Liver (tissue), 3 donors: ENCODE data around the gene ASF1B.

Source experiments
- ATF3 ChIP-seq: IDR thresholded peaks from 2 replicates; pipeline ENCODE4 v1.6.1; 2016; ENCODE audit warnings: antibody characterized with exemption
- CTCF ChIP-seq: fragments of 150-350 bp; IDR thresholded peaks from 2 replicates; pipeline ENCODE4 v1.5.1; 2017; ENCODE audit warnings: improper control_type of control experiment, low read depth, low read length; ENCODE audit not compliant: missing input control
- GABPA ChIP-seq, 2 donors: IDR thresholded peaks in 1 of 2; conservative IDR thresholded peaks in 1 of 2; 2 replicates each; pipeline ENCODE4 v1.6.1; 2016; ENCODE audit warnings: antibody characterized with exemption in 2 of 2, mild to moderate bottlenecking in 1 of 2, moderate library complexity in 1 of 2
- JUND ChIP-seq, 2 donors: IDR thresholded peaks; 2 replicates each; pipeline ENCODE4 v1.6.1; 2016; ENCODE audit warnings: antibody characterized with exemption in 2 of 2
- MAX ChIP-seq: IDR thresholded peaks from 2 replicates; pipeline ENCODE4 v1.6.1; 2016; ENCODE audit warnings: antibody characterized with exemption
- NR2F2 ChIP-seq: IDR thresholded peaks from 2 replicates; pipeline ENCODE4 v1.6.1; 2016; ENCODE audit warnings: antibody characterized with exemption
- RAD21 ChIP-seq, 2 donors: IDR thresholded peaks; 2 replicates each; pipeline ENCODE4 v1.6.1; 2016; ENCODE audit warnings: antibody characterized with exemption in 2 of 2, mild to moderate bottlenecking in 2 of 2
- REST ChIP-seq: IDR thresholded peaks from 2 replicates; pipeline ENCODE4 v1.6.1; 2016; ENCODE audit warnings: antibody characterized with exemption, mild to moderate bottlenecking
- SP1 ChIP-seq: IDR thresholded peaks from 2 replicates; pipeline ENCODE4 v1.6.1; 2018; ENCODE audit warnings: antibody characterized with exemption, mild to moderate bottlenecking
- TAF1 ChIP-seq: conservative IDR thresholded peaks from 2 replicates; pipeline ENCODE4 v1.6.1; 2016; ENCODE audit warnings: antibody characterized with exemption, mild to moderate bottlenecking
- YY1 ChIP-seq: IDR thresholded peaks from 2 replicates; pipeline ENCODE4 v1.6.1; 2016; ENCODE audit warnings: antibody characterized with exemption, mild to moderate bottlenecking
- donor health status: healthy.
- donor health status: healthy.

GRCh38 chr19:14155371-14155770, 19.0 kb upstream of the ASF1B start:
- TF ChIP-seq CTCF (no peak), SP1 (no peak), ATF3 (no peak), GABPA (IDR thresholded peaks at IDR 0.05 in 1 of 2, conservative IDR thresholded peaks at IDR 0.05 in 1 of 2) (no peak), REST (no peak), TAF1 (no peak), NR2F2 (no peak), JUND (IDR thresholded peaks at IDR 0.05) (no peak), MAX (no peak), RAD21 (IDR thresholded peaks at IDR 0.05) (no peak), YY1 (no peak)
